A549 (cell line): ENCODE results near the gene PTPRH. TPM values are rescaled to one million over a fixed set of nuclear protein-coding genes. Genes with fewer than 3 reads are reported as not detected.
"Not testable (repeated sequence)": the region's sequence is repeated elsewhere in the genome, so short reads cannot be mapped to it uniquely, and the experiment has no call there.

Experiments used
- ATAC-seq, 2 experiments: fragments of 200-7000 bp in 1 of 2; fragments of >200 bp in 1 of 2; cut with Nextera tagmentation in 1 of 2; cut with Tn5 transposase in 1 of 2; 3 replicates each; pipeline versions ENCODE4 v1.8.0 to v1.9.1; 2018 to 2020; ENCODE audit warnings: mild to moderate bottlenecking in 1 of 2, moderate library complexity in 1 of 2
- CTCF ChIA-PET: fragments of 300-600 bp; sonication (Branson Sonifier 250); formaldehyde crosslinking; extraction: SDS; loops from one replicate; lab custom pipeline; 2021; ENCODE audit warnings: antibody characterized with exemption, inconsistent platforms; lab: Yijun Ruan, JAX
- POLR2A ChIA-PET: fragments of 350-600 bp; formaldehyde crosslinking; extraction: SDS; loops from one replicate; lab custom pipeline; 2021; ENCODE audit warnings: antibody characterized with exemption, inconsistent platforms; lab: Yijun Ruan, JAX
- DNase-seq, 2 experiments: peaks; one replicate each; pipeline versions ENCODE4 v3.0.0 to v3.0.0-alpha.2; 2011 to 2016; ENCODE audit warnings: low read depth in 1 of 2, low spot score in 1 of 2
- FAIRE-seq: peaks from 2 replicates; lab custom pipeline; 2011; peaks lifted over from hg19 to GRCh38; lab: Jason Lieb, UNC
- H3K27ac ChIP-seq, 2 experiments: fragments of >200 bp; sonication (Bioruptor Twin); formaldehyde crosslinking; 3 replicates each; pipeline ENCODE4 v1.5.1; 2016 to 2017
- H3K4me1 ChIP-seq: fragments of >200 bp; sonication (Bioruptor Twin); formaldehyde crosslinking; 3 replicates; pipeline ENCODE4 v1.6.1; 2016
- H3K4me2 ChIP-seq: fragments of >200 bp; sonication (Bioruptor Twin); formaldehyde crosslinking; 3 replicates; pipeline ENCODE4 v1.6.1; 2016
- H3K4me3 ChIP-seq: fragments of >200 bp; sonication (Bioruptor Twin); formaldehyde crosslinking; 3 replicates; pipeline ENCODE4 v1.5.1; 2016
- H3K9me3 ChIP-seq: fragments of >200 bp; sonication (Bioruptor Twin); formaldehyde crosslinking; 3 replicates; pipeline ENCODE4 v1.6.1; 2016
- BHLHE40 ChIP-seq: IDR thresholded peaks from 2 replicates; pipeline ENCODE4 v1.6.1; 2012; ENCODE audit warnings: low read depth, low read length, inconsistent platforms
- CEBPB ChIP-seq, 2 experiments: fragments of >200 bp in 1 of 2; sonication (Bioruptor Twin) in 1 of 2; formaldehyde crosslinking in 1 of 2; IDR thresholded peaks; 2 replicates each; pipeline ENCODE4 v1.6.1; 2012 to 2016
- CHD2 ChIP-seq: fragments of 150-350 bp; IDR thresholded peaks from 2 replicates; pipeline ENCODE4 v1.6.1; 2014; ENCODE audit warnings: low read length; ENCODE audit not compliant: partially characterized antibody
- EHF ChIP-seq: fragments of 250-450 bp; sonication (Bioruptor Pico); IDR thresholded peaks from 2 replicates; pipeline ENCODE4 v1.5.0; 2020; ENCODE audit warnings: mild to moderate bottlenecking
- EP300 ChIP-seq, 2 experiments: fragments of >200 bp; sonication (Bioruptor Twin); formaldehyde crosslinking; IDR thresholded peaks; 2 replicates in 1 of 2; 3 replicates in 1 of 2; pipeline ENCODE4 v1.6.1; 2016 to 2017
- HES2 ChIP-seq: fragments of >200 bp; sonication (Bioruptor Twin); formaldehyde crosslinking; IDR thresholded peaks from 2 replicates; pipeline ENCODE4 v1.6.1; 2016
- HMGXB4 ChIP-seq: fragments of 250-450 bp; sonication (Bioruptor Pico); IDR thresholded peaks from 2 replicates; pipeline ENCODE4 v1.5.0; 2021; ENCODE audit warnings: mild to moderate bottlenecking, moderate library complexity, borderline replicate concordance
- JUN ChIP-seq, 2 experiments: fragments of >200 bp; sonication (Bioruptor Twin); formaldehyde crosslinking; IDR thresholded peaks; 2 replicates in 1 of 2; 3 replicates in 1 of 2; pipeline ENCODE4 v1.6.1; 2016 to 2017
- MAX ChIP-seq: IDR thresholded peaks from 2 replicates; pipeline ENCODE4 v1.6.1; 2012
- MYC ChIP-seq: IDR thresholded peaks from 2 replicates; pipeline ENCODE4 v1.6.1; 2012; ENCODE audit warnings: mild to moderate bottlenecking, inconsistent platforms, low read length, improper control_type of control experiment, borderline replicate concordance
- POLR2A ChIP-seq: IDR thresholded peaks from 2 replicates; pipeline ENCODE4 v1.6.1; 2012; ENCODE audit warnings: mild to moderate bottlenecking, low read length
- RAD21 ChIP-seq, 2 experiments: fragments of >200 bp in 1 of 2; sonication (Bioruptor Twin) in 1 of 2; formaldehyde crosslinking in 1 of 2; IDR thresholded peaks in 1 of 2; conservative IDR thresholded peaks in 1 of 2; 2 replicates in 1 of 2; 3 replicates in 1 of 2; pipeline ENCODE4 v1.6.1; 2012 to 2018; ENCODE audit warnings: inconsistent platforms in 1 of 2
- REST ChIP-seq: fragments of 200-600 bp; sonication (generic); IDR thresholded peaks from 2 replicates; pipeline ENCODE4 v1.6.1; 2016; ENCODE audit warnings: antibody characterized with exemption, mild to moderate bottlenecking, moderate library complexity
- ZC3H11A ChIP-seq: fragments of 450-650 bp; IDR thresholded peaks from 2 replicates; pipeline ENCODE4 v1.6.1; 2014; ENCODE audit warnings: antibody characterized with exemption, mild to moderate bottlenecking
- ZFP36 ChIP-seq: fragments of 450-650 bp; IDR thresholded peaks from 2 replicates; pipeline ENCODE4 v1.6.1; 2014; ENCODE audit warnings: borderline replicate concordance; ENCODE audit not compliant: partially characterized antibody
- WGBS: methylation state at CpG from one replicate; pipeline ENCODE4 v1.1.6; 2017; ENCODE audit errors: missing lambda C conversion rate; 5-methylcytosine and 5-hydroxymethylcytosine counted together
- polyA plus RNA-seq, 4 experiments: library from polyadenylated mRNA; depleted of rRNA in 3 of 4; stranded (reverse); fragments of >200 nt; fragmentation: RNase III in 1 of 4; extraction: RNeasy Plus Mini Kit Qiagen cat#74134 plus additional on column Dnase treatment in 1 of 4; gene quantifications; 2 replicates in 3 of 4; 3 replicates in 1 of 4; pipeline ENCODE4 v1.2.3, GENCODE V29; 2011 to 2017

The PTPRH gene
- polyA plus RNA-seq, 2 of the 4 experiments (the other 2 are of a cell fraction) = 1.6 to 4.2 TPM

GRCh38 chr19:55157064-55157908, 52.0 kb downstream of the PTPRH start, which contains the start of gene TNNI3 (continued):
- TF ChIP-seq REST = no peak

- TF ChIP-seq BHLHE40 (no peak), EHF (CRISPR knock-in tag) (no peak), ZC3H11A (no peak), EP300 (IDR thresholded peaks at IDR 0.05) (no peak), MAX (0 out of 2 replicates have a peak, but pooled peaks have one; percentile 12), POLR2A (no peak)
- Histone ChIP-seq H3K27ac (peak overlapping the region; percentile 44 to 76; a peak in 5 of 6 replicates), H3K4me3 (peak overlapping the region; percentile 49), H3K4me1 (peaks cover 20% of the 10 kb centered on the region), H3K9me3 (peaks cover 6% of the 10 kb centered on the region; the same call in 1 of the 3 replicates), H3K4me2 (peak overlapping the region; percentile 70)
- ATAC-seq = peak; percentile 44 to 69
- 37% methylated on average over 45 of the region's 52 CpGs for WGBS
- CTCF ChIA-PET = interaction anchor here (0.7 to 1.3 kb wide), 5 partner anchors 9 to 262 kb away, joined by 4 to 5 read pairs (median 4); partner anchors contain the start of gene DNAAF3
- peak; percentile 89 to 90 for DNase-seq
- POLR2A ChIA-PET = interaction anchor here (0.6 to 1.4 kb wide), 5 partner anchors 9 to 251 kb away, joined by 3 to 8 read pairs (median 3); partner anchors contain the start of genes DNAAF3 and UBE2S
- no peak for FAIRE-seq
Measured at GRCh38 chr19:55156202-55157063, 52.9 kb downstream of the PTPRH start.

GRCh38 chr19:55155784-55156183, 53.5 kb downstream of the PTPRH start:
- DNase-seq (peak in 1 of 2 experiments; percentile 28), ATAC-seq (peak; percentile 10 to 13; a peak in 3 of 6 replicates)
- Histone ChIP-seq H3K4me2 (peak overlapping the region; percentile 70), H3K4me1 (peaks cover 20% of the 10 kb centered on the region), H3K4me3 (peak overlapping the region; percentile 49), H3K27ac (peak overlapping the region; percentile 44 to 76; a peak in 5 of 6 replicates)
- ChIA-PET POLR2A (interaction anchor here (1.0 to 1.4 kb wide), 2 partner anchors 9 to 252 kb away, joined by 6 to 8 read pairs; partner anchors contain the start of gene UBE2S), CTCF (interaction anchor here (0.7 to 1.3 kb wide), 3 partner anchors 10 to 231 kb away, joined by 4 to 5 read pairs (median 4); partner anchors contain the start of gene DNAAF3)
- not testable (repeated sequence) for FAIRE-seq, H3K9me3 ChIP-seq
- WGBS = 42% methylated on average over 5 of the region's 5 CpGs

GRCh38 chr19:55153652-55154264, 55.5 kb downstream of the PTPRH start:
- peaks cover 15% of the 10 kb centered on the region for H3K4me1 ChIP-seq
- no peak overlapping the region for H3K4me3 ChIP-seq
- POLR2A ChIA-PET = no interaction called here
- no peak for ATAC-seq
- H3K27ac ChIP-seq = no peak overlapping the region
- peaks cover 6% of the 10 kb centered on the region; the same call in 1 of the 3 replicates for H3K9me3 ChIP-seq
- 81% methylated on average over 12 of the region's 12 CpGs for WGBS
- CTCF ChIA-PET = interaction anchor here (1.0 to 5.1 kb wide), 5 partner anchors 12 to 265 kb away, joined by 3 to 65 read pairs (median 5); partner anchors contain the start of gene DNAAF3
- no peak for FAIRE-seq
- peak in 1 of 2 experiments; percentile 2 for DNase-seq
- H3K4me2 ChIP-seq = no peak overlapping the region
- TF ChIP-seq JUN (IDR thresholded peaks at IDR 0.05) (no peak), REST (no peak), HES2 (no peak), HMGXB4 (no peak), CEBPB (IDR thresholded peaks at IDR 0.05) (no peak), MYC (no peak), ZFP36 (no peak), RAD21 (conservative IDR thresholded peaks at IDR 0.05 in 1 of 2, IDR thresholded peaks at IDR 0.05 in 1 of 2) (no peak), EHF (CRISPR knock-in tag) (no peak), CHD2 (no peak)
